ENCODE data around the gene LMNB1.

The LMNB1 gene

DNA sequence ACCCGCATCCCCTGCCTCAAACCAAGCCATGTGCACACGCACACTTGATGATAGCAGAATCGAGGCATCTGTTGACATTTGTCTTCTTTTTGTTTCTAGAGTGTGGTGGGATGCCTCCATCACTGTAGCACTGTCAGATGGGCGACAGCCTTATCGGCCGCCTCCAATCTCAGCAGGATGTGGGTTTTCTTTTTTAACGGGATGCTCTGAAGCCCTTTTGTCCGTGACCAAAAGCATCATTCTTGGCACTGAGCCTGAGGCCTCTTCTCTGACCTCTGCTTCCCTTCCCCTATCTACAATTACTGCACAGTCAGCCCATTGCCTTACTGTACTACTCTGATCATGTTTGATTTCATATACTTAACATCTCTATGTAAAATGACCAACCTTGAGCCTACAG, 78.3 kb downstream of the LMNB1 start:
- DNase-seq (ENCODE audit: low spot score): no peak

DNA sequence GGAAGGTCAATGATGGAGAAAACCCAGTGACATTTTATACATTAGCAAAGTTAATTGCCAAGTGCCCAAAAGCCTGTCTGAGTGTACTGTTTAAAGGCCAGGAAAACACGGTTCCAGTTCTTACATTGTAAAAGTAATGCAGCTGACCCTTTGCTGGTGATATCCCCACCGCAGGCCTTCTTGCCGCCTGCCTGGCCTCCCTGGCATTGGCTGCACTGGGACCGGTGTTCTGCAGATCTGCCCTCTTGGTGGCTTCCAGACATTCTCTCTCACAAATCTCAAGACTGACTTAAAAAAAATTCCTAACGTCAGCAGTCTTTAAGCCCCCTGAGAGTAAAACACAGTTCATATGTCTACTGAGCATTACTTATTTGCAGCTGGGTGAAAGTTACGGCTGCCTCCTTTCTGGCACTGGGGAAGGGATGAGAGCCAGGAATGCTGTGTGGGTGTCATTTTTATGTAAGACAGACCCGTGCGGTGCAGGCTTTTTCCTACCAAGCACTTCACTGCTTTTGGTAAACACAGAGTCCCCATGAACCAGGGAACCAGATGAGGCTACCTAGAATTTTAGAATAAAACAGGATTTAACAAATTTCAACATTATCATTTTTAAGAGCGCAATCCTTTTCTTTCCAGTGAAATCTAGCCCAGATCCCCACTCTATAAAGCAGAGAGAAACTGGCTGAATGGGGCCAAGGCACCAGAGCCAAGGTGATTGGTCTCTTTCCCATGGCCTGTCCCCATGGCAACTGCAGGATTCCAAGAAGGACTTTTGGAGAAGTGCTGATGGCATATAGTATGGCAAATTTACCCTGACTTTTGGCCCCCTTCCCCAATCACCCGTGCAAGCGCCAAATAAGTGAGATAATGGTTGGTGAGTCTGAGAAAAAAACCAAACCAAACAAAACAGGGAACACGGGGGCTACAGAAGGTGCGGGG, 80.8 kb downstream of the LMNB1 start:
- DNase-seq (ENCODE audit: low spot score): no peak

DNA sequence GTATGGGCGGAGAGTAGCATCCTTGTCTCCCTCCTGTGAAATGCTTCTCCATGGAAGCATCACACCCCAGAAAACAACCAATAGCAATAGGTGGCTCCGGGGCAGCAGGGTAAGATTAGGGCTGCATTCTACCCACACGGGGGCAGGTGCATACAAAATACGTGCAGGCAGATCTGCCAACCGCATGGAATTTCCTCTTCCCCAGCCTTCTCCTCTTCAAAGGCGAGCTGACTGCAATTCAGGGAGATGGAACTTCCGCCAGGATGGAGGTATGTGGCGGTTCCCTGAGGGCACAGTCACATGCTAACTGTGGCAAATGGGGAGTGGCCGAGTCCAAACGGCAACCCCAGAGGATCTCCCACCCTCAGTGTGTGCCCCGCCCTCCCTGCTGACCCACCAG, 81.5 kb downstream of the LMNB1 start:
- no peak for DNase-seq (ENCODE audit: low spot score)

DNA sequence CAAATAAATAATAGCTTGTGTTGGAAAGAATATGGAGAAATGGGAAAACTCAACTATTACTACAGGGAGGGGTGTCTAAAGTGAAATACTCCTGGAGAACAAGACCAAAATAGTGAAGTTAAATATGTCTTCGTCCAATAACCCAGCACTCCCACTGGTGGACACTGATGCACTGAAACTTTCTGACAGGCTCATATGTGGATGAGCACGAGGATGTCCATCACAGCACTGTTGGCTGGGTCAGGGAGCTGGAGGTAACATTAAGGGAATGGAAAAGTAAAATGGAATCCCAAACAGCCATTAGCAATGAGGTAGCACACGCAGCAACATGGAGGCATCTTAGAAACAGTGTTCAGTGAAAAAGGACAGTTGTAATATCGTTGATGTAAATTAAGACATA, 86.5 kb downstream of the LMNB1 start:
- DNase-seq (ENCODE audit: low spot score): no peak

DNA sequence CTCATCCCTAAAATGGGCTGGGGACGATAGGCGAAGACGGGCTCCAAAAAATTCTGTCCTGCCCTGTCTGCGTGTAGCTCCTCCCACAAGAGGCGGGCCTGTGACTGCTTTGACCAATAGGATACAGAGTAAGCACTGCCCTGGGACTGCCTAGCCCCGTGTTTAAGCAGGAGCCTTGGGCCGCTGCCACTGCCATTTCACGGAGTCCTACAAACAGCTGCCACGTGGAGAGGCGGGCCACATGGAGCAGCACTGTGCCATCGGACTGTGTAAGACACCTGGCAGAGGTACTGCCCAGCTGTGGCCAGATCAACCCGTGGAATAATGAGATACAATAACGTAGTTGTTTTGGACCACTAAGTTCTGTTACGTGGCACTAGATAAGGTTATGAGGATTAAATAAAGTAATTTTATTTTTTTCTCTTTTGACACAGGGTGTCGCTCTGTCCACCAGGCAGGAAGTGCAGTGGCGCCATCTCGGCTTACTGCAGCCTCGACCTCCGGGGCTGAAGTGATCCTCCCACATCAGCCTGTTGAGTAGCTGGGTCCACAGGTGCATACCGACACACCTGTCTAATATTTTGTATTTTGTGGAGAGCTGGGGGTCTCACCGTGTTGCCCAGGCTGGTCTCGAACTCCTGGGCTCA, 87.2 kb downstream of the LMNB1 start:
- DNase-seq (ENCODE audit: low spot score): no peak

DNA sequence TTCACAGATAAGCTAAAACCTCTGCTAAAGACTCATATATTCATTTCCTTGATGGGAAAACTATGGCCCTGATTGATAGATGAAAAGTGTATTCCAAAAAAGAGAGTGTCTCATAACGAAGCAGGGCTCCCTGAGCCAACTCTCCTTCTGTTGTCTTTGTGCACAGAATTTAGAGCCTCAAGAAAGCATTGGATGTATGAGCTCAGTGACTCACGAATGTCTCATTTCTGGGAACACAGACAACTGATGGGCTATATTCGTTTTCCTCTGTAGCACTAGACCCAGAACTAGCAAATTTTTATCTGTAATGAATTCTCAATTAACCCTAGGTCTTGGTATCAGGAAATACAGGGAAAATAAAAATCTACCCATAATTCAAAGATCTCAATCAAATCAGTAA, 88.4 kb downstream of the LMNB1 start:
- DNase-seq (ENCODE audit: low spot score): peak; percentile 10

DNA sequence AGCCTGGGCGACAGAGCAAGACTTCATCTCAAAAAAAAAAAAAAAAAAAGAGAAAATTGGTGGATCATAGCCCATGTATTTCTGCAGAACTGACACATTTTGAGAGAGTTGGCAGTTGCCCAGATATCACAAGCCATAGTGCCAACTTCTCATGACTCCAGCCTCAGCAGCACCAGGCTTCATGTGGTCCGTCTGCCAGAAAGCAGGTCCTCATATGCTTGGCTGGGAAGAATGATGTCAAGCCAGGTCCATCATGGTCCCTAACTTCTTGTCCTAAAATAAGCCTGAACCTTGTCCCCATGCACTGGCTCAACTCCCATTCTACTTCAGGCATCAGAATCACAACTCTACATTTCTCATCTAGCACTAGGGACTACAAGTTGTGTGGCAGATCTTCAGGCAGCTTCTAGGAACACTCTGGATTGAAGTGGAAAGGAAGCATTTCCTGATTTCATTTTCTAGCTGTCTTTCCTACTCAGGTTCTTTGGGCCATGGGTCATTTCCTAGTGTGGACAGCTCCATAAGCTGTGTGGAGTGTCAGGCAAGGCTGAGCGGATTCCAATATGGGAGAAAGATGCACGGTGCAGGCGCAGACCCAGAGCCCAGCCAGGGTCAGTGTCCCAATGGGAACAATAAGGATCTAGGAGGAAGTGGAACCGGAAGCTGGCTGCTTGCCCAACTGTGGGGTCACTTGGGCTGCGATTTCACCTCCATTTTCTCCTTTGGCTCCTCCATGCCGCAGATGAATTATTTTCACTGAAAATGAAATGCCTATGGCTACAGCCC, 90.1 kb downstream of the LMNB1 start:
- DNase-seq (ENCODE audit: low spot score): no peak

DNA sequence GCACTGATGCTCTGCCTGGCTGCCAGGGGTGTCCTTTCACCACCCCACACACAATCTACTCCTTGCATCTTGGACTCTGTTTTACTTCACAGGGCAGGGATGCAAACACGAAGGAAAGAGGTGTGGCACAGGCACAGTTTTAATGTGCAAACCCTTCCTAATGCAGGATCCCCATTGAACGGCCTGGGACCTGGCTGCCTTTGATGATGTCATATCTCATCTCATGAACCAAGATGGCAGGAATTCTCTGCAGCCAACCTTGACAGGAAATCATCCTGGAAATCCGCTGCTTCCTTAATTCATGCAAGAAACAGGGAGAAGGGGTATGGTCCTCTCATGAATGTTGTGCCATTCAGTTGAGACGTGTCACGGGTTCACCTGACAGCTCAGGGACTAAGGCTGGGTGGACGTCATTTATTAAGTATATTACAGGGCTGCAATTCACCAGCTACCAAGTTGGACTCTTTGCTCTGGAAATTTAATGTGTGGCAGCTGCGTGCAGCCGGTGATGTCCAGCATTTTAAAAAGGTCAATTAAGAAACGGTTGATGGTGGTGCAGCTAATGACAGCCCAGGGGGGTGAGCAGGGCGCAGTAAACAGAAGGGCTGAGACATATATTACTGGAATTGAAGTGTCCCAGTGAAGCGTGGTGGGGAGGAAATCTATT, 91.5 kb downstream of the LMNB1 start:
- DNase-seq (ENCODE audit: low spot score): no peak

DNA sequence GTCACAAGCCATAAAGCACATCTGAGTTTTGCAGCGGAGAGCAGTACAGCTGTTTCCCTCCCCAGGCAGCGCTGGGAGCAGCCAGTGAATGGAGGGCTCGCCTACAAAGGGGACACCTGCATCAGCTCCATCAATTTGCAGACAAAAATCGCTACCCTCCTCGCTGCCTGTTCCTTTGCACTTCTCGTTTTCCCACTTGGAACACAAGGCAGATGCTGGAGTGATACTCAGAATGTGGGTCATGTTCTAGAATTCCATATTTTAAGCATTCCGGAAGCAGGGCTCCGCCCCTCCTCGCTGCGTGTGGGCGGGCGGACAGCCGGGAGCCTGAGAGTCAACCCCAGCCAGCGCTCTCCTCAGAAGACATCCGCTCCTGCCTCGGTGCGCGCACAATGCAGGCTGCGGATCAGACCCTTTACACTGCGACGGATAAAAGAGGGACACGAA, 92.1 kb downstream of the LMNB1 start:
- peak; percentile 30 for DNase-seq (ENCODE audit: low spot score)

DNA sequence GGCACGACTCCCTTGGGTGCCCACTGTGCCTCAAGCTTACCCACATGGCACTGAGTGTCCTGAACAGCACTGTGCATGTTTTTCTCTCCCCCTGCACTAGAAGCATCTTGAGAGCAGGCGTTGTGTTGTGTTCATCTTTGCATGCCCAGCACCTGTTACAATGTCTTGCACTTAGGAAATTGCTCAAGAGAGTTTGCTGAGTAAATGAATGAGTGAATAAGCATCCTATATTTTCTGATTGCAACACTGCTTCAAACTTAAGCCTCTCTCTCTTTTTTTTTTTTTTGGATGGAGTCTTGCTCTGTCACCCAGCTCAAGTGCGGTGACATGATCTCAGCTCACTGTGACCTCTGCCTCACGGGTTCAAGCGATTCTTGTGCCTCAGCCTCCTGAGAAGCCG, 94.5 kb downstream of the LMNB1 start:
- DNase-seq (ENCODE audit: low spot score): no peak

DNA sequence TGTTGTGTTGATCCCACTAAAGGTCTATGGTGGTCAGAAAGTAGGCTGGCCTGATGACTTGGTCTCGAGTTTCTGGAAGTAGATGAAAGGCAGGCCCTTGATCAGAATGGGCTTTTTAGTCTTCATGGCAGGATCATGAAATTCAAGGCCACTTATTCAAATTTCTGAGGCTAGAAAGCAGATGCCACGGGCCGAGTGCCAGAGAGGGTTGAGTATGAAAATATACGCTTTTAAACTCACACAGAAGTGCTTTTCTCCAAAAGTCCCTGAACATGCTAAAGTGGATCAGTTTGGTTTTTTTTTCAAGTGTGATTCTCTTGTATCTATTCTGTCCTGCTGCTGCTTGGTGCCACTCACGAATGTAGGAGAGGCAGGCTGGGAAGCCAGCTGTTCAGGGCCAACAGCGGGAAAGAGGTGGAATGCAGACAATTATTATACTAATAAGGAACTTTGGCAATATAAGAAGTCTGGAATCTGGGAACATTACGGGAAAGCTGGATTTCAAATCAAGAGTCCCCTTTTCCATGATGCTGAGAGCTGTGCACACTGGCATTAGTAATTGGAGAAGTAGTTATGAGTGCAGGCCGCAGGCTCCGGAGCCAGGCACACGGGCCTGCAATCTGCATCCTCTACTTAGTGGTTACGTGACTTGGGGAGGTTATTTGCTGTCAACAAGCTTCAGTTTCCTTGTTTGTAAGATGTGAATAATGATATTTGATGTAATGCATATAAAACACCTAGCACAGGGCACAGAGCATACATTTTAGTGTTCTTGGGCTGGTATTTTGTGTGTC, 95.8 kb downstream of the LMNB1 start:
- DNase-seq (ENCODE audit: low spot score): no peak

DNA sequence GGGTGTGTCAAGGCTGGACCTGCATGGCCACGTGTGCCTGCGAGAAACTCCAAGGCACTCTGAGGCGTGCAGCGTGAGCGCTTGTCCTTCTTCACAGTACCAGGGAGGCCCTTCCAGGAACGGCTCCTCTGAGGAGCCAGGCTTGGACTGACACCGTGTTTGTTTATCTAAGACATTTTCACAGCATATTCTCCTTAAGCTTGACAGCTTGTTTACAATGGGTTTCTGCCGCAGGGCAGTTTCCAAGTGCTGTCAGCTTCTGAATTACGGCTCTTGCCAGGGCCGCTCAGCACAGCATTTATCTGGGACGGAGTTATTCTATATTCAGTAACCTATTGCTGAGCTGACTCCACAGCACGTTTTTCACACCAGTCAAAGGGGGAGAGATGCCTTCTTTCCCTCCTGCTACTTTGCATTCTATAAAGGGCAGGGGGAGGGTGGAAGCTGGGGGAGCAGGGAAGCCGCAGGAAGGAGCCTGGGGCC, 98.4 kb downstream of the LMNB1 start:
- no peak for DNase-seq (ENCODE audit: low spot score)

DNA sequence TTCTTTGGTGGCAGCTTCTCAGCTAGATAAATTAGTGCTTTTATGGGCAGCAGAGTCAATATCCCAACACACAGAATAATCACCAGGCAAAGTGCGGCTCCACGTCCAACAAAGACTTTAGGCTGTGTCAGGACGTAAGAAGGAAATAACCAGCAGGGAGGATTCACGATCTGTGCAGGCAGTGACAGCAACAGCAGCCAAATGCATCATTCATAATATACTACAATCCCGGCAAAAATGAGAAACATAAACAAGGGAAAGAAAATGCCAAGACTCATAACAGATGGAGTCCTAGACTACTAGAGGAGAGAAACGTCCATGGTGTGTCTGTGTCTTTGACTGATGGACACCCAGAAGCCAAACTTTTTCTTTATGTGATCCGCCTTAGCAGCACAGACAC, 100.7 kb downstream of the LMNB1 start:
- no peak for DNase-seq (ENCODE audit: low spot score)

DNA sequence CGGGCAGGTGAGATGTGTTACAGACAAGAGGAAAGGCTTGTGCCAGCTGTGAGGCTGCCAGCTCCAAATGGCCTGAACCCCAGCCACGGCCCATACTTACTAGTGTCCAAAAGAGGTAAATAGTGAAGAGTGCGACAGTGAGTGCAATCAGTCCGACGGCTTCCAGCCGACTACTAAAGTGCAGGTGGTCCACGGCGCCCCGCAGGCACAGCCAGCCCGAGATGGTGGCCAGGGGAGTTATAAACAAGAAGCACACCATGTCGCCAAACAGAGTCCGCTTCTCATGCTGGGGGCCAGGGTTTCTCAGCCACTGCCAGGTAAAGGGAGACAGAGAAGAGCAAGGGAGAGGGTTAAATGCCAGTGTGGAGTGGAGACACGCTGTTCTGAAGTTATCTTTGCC, 101.1 kb downstream of the LMNB1 start:
- DNase-seq (ENCODE audit: low spot score): no peak

DNA sequence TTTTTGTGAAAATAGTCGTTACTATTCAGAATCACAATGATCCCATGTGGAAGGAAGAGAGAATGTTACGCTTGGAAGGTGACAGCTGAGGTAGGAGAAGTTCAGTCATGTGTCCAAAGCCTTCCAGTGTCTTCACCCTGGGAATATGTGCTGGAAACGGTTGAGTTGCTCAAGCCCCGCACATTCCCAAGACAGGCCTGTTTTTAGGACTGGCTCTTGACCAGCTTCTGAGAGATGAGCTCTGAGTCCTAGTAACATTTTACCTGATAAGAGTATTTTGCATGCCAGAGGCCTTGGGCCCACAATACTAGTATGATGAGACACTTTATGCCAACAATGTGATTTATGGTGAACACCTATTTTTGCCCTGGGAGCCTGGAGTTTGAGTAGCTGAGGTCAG, 101.7 kb downstream of the LMNB1 start:
- peak; percentile 76 for DNase-seq (ENCODE audit: low spot score)

DNA sequence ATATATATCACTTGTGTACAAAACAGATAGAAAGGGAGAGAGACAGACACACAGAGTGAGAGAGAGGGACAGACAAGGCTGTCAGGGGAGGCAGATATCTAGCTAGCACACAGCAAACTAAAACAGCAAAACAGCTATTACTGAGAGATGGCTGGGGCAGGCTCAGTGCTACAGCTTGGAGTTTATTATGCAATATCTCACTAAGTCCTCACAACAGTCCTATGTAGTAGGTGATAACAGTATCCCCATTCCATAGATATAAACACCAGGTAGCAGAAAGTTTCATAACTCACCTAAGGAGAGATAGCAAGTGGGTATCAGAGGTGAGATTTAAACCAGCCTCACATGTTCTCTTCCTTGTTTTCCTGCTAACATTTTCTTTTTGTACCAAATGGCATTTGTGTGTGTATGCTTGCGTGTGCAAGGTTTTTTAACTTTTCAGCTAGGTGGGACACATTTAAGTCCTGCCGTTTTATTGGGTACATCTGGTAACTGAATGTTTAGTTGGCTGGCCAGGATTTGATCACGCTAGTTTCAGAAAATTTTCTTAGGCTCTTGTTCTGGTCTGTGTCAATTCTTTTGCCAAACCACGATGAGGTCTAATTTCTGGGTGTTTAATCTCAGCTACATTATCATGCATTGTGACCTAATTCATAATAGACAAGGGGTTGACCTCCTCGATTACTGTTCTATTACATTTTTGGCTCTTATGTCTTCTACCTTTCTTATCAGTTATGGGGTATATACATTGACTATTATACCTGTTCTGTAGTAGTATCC, 105.1 kb downstream of the LMNB1 start:
- no peak for DNase-seq (ENCODE audit: low spot score)

DNA sequence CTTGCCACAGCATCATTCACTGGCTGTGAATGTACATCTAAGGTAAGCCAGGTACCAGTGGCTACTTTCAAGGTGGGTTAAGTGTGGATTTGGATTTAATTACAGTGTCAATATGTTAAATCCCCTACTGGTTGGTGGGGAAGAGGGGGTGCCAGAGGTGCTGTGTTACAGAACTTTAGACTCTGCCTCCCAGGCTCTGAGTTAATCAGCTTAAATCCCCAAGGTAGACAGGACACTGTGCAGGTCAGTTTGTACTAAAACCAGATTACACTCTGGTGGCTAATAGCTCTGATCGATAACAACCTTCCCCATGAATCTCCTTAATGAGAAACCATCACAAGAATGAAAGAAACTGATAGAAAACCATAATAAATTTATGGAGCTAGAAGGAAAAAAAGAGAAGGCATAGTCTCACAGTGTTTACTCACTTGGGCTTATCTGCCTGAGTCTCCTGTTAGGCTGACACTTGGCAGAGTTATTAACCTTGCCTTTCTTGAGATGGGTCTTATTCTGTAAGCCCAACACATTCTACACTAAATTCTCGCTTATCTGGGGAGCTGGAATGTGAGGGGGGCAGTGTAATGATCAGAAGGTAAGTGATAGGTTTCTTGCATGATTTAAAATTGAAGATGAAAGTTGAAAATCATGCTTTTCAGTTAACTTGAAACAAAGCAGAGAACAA, 106.8 kb downstream of the LMNB1 start:
- DNase-seq (ENCODE audit: low spot score): no peak

DNA sequence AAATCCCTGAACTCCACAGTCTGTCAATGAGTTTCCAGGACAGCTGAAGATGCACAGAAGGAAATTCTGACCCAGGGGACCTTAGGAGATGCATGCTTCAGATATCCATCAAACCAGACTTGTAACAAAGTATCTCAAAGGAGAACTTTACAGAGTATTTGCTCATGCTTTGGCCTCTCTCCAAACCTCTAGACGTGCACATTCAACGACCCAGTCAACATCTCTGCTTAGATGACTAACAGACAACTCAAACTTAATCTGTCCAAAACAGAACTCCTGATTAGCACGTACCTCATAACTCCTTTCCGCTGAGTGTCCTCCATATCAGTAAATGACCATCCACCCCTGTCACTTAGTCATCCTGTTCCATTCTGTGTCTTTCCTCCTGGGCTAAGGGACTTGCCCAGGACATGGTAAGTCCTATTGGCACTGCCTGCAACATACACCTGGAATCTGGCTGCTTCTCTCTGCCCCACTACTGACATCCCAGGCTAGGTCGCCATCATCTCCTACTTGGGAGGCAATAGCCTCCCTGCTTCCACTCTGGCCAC, 107.4 kb downstream of the LMNB1 start:
- DNase-seq (ENCODE audit: low spot score): peak; percentile 88

Data from kidney tubule cell (primary cell).